GM12865 (cell line): Measurements from ENCODE around the gene ZNF32.
"Not testable (repeated sequence)": the region's sequence is repeated elsewhere in the genome, so short reads cannot be mapped to it uniquely, and the experiment has no call there.

Experiments
- DNase-seq: peaks from one replicate; pipeline ENCODE4 v3.0.0; 2010; ENCODE audit warnings: low read depth
- H3K4me3 ChIP-seq: 2 replicates; pipeline ENCODE4 v1.5.1; 2011; ENCODE audit warnings: mild to moderate bottlenecking, low read depth, low read length, control low read depth
- TF ChIP-seq, protein P1 (sequence below): IDR thresholded peaks from 2 replicates; pipeline ENCODE4 v1.5.1; 2011; ENCODE audit warnings: low read length, control low read depth, low read depth, inconsistent platforms; ENCODE audit not compliant: insufficient read depth; ENCODE audit errors: missing control alignments

ZNF32 gene

DNA sequence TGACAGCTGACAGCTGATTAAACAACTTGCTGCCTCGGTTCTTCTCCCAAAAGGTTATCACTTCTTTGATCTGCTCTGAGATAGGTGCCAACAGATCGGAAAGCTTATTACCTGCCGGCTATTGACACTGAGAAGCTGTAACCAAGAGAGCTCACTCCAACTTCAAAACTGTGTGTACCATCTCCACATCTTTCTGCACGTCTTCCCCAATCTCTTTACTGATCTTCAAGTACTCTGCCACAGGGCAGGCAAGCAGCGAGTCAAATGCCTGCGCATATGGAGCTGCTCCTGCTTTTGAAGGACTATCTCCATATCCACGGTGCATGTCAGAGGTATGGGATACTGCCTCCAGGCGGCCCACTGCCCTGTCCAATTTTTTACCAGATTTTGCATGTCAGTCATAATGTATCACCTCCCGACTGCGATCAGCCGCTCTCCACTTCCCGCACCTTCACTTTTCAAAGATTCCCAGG is 42.8 kb downstream of the ZNF32 start:
- TF ChIP-seq, protein P1, sequence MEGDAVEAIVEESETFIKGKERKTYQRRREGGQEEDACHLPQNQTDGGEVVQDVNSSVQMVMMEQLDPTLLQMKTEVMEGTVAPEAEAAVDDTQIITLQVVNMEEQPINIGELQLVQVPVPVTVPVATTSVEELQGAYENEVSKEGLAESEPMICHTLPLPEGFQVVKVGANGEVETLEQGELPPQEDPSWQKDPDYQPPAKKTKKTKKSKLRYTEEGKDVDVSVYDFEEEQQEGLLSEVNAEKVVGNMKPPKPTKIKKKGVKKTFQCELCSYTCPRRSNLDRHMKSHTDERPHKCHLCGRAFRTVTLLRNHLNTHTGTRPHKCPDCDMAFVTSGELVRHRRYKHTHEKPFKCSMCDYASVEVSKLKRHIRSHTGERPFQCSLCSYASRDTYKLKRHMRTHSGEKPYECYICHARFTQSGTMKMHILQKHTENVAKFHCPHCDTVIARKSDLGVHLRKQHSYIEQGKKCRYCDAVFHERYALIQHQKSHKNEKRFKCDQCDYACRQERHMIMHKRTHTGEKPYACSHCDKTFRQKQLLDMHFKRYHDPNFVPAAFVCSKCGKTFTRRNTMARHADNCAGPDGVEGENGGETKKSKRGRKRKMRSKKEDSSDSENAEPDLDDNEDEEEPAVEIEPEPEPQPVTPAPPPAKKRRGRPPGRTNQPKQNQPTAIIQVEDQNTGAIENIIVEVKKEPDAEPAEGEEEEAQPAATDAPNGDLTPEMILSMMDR = no peak
- H3K4me3 ChIP-seq = peak overlapping the region; percentile 67; the same call in 1 of the 2 replicates
- no peak for DNase-seq

- not testable (repeated sequence) for DNase-seq, H3K4me3 ChIP-seq
These were observed 47.1 kb downstream of the ZNF32 start for GRCh38 chr10:43601576-43601975.

- no peak overlapping the region for H3K4me3 ChIP-seq
- TF ChIP-seq, protein P1 = no peak
- no peak for DNase-seq
These were observed 49.3 kb downstream of the ZNF32 start for GRCh38 chr10:43599333-43599732.

DNA sequence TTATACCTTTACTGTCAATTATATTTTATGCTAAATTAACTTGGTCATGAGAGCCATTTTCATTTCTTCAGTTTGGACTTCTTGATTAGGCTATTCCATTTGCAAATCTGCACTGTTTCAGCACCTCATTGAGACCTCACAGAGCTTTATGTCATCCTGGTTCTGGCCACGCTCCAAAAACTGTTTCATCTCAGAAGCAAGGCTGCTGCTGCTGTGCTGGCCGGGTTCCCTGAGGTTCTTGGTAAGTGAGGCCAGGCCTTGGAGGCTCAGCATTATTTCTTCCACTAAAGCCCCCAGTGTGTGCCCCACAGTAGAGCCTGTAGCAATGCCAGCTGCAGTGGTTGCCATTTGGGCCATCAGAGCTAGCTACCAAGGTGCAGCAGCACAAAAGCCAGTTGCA is 50.2 kb downstream of the ZNF32 start:
- no peak for DNase-seq
- TF ChIP-seq, protein P1 = no peak
- no peak overlapping the region for H3K4me3 ChIP-seq

- no peak for DNase-seq
- H3K4me3 ChIP-seq = no peak overlapping the region
- TF ChIP-seq, protein P1 = no peak
These were observed 52.1 kb downstream of the ZNF32 start for GRCh38 chr10:43596546-43596945.

DNA sequence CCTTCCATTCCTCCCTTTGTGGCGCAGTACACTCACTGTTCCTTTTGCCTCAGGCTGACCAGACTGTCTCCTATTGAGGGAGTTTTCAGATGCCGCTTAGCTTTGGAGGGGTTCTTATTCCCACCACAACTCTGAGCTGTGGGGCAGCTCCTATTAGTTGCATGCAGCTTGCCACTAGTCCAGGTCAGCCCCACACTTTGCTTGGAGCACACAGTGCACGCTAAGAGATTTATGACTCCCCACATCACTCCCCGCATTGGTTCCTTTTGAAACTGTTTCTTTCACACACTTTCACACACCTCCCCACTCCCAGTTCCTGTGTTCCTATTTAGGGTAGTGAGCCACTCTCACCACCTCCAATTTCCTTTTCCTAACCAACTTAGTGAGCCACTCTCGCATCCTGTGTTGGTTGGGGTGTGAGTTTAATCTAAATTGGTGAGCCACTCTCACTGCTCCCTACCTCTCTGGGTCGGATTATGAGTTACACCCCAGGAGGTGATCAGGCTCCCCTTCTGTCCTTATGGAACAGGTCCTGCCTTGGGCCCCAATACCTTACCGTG is 52.9 kb downstream of the ZNF32 start:
- DNase-seq = peak; percentile 77
- H3K4me3 ChIP-seq = peak overlapping the region; percentile 35

DNA sequence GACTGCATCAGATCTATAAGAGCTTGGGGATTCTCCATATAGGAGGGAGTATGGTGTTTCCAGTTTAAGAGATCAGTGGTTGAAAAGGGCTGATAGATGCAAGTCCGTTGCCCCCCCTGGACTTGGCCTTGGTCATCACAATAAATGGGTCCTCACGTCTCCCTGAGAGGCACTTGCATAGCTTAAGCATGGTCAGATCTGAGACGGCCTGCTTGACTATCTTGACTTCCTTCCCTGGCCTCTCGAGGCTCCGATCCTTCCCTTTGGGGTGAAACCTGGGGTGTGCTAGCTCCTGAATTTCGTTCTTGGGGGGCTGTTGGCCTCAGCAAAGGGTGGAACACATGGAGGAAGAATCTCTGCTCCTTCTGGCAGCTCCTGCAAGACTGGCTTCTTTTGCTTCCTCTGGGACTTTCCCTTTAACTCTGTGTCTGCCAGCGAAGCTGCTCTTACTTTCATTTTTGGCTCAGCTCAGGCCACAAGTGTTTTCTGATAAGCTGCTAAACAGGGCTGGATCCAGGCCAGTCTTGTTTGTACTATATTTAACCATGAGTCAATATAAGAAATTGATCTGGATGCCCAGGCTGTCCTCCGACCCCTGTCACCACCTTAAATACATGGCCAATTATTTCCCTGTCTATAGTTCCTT is 53.6 kb downstream of the ZNF32 start:
- H3K4me3 ChIP-seq = peak overlapping the region; percentile 38
- DNase-seq = peak; percentile 92
- TF ChIP-seq, protein P1 = no peak

More for the DNA sequence above, 52.9 kb downstream of the ZNF32 start:
- TF ChIP-seq, protein P1 = no peak
